EL (cell line): ENCODE data around the gene TTLL5.
A peak's percentile ranks its signal among the peaks of the same experiment; 100 is the strongest.

Experiments used
- DNase-seq: peaks from one replicate; pipeline ENCODE4 v3.0.0-alpha.2; 2016

The TTLL5 gene

GRCh38 chr14:75876530-75876929, 215.5 kb downstream of the TTLL5 start:
- DNase-seq = no peak

GRCh38 chr14:75877292-75877691, 216.2 kb downstream of the TTLL5 start:
- DNase-seq = peak; percentile 86

GRCh38 chr14:75877884-75878283, 216.8 kb downstream of the TTLL5 start:
- no peak for DNase-seq

GRCh38 chr14:75879031-75879430, 218.0 kb downstream of the TTLL5 start:
- DNase-seq = peak; percentile 85

- no peak for DNase-seq
Observed at GRCh38 chr14:75880512-75880911, 219.5 kb downstream of the TTLL5 start.

GRCh38 chr14:75881994-75882393, 220.9 kb downstream of the TTLL5 start:
- no peak for DNase-seq

GRCh38 chr14:75884198-75884611, 223.2 kb downstream of the TTLL5 start:
- peak; percentile 87 for DNase-seq

GRCh38 chr14:75885829-75886228, 224.8 kb downstream of the TTLL5 start:
- peak; percentile 82 for DNase-seq

- peak; percentile 28 for DNase-seq
Observed at GRCh38 chr14:75886636-75887348, 225.7 kb downstream of the TTLL5 start.

GRCh38 chr14:75888945-75889344, 227.9 kb downstream of the TTLL5 start:
- DNase-seq = no peak

- DNase-seq = no peak
Observed at GRCh38 chr14:75896341-75896740, 235.3 kb downstream of the TTLL5 start.

- no peak for DNase-seq
Observed at GRCh38 chr14:75904311-75904710, 243.3 kb downstream of the TTLL5 start.

- DNase-seq = no peak
Observed at GRCh38 chr14:75905147-75905904, 244.3 kb downstream of the TTLL5 start.

- DNase-seq = no peak
Observed at GRCh38 chr14:75906228-75906627, 245.2 kb downstream of the TTLL5 start.

- peak; percentile 60 for DNase-seq
Observed at GRCh38 chr14:75906680-75907280, 245.7 kb downstream of the TTLL5 start.

GRCh38 chr14:75907756-75908359, 246.8 kb downstream of the TTLL5 start:
- DNase-seq = no peak

GRCh38 chr14:75909630-75910029, 248.6 kb downstream of the TTLL5 start:
- no peak for DNase-seq

- DNase-seq = no peak
Observed at GRCh38 chr14:75910048-75910447, 249.0 kb downstream of the TTLL5 start.

- no peak for DNase-seq
Observed at GRCh38 chr14:75911883-75912282, 250.8 kb downstream of the TTLL5 start.

GRCh38 chr14:75913183-75913582, 252.1 kb downstream of the TTLL5 start:
- no peak for DNase-seq

GRCh38 chr14:75915045-75915444, 254.0 kb downstream of the TTLL5 start:
- DNase-seq = no peak

GRCh38 chr14:75917322-75917945, 256.4 kb downstream of the TTLL5 start:
- DNase-seq = no peak

GRCh38 chr14:75917946-75918335, 256.9 kb downstream of the TTLL5 start:
- DNase-seq = no peak
